IMR-90 (cell line): ENCODE results near the gene ZNF618.

Experiments used
- BHLHE40 ChIP-seq: fragments of 150-350 bp; IDR thresholded peaks from 2 replicates; pipeline ENCODE4 v1.6.1; 2016; ENCODE audit warnings: mild to moderate bottlenecking, low read depth, low read length
- CEBPB ChIP-seq: IDR thresholded peaks from 2 replicates; pipeline ENCODE4 v1.6.1; 2012; ENCODE audit warnings: low read depth, low read length, improper control_type of control experiment
- CHD1 ChIP-seq: IDR thresholded peaks from 2 replicates; pipeline ENCODE4 v1.6.1; 2012; ENCODE audit warnings: low read depth, low read length, improper control_type of control experiment
- MXI1 ChIP-seq: IDR thresholded peaks from 2 replicates; pipeline ENCODE4 v1.6.1; 2012; ENCODE audit warnings: low read depth, mild to moderate bottlenecking, low read length, moderate library complexity, borderline replicate concordance
- POLR2A ChIP-seq: IDR thresholded peaks from 2 replicates; pipeline ENCODE4 v1.6.1; 2012; ENCODE audit warnings: mild to moderate bottlenecking, low read depth, low read length
- RAD21 ChIP-seq: IDR thresholded peaks from 2 replicates; pipeline ENCODE4 v1.6.1; 2012; ENCODE audit warnings: low read length, improper control_type of control experiment
- RCOR1 ChIP-seq: IDR thresholded peaks from 2 replicates; pipeline ENCODE4 v1.6.1; 2012; ENCODE audit warnings: mild to moderate bottlenecking, low read length, improper control_type of control experiment; ENCODE audit not compliant: insufficient replicate concordance
- RFX5 ChIP-seq: IDR thresholded peaks from 2 replicates; pipeline ENCODE4 v1.8.0; 2012; ENCODE audit warnings: low read depth, mild to moderate bottlenecking, low read length, moderate library complexity
- SMC3 ChIP-seq: fragments of 150-350 bp; IDR thresholded peaks from 2 replicates; pipeline ENCODE4 v1.6.1; 2016; ENCODE audit warnings: low read depth, mild to moderate bottlenecking, antibody characterized with exemption, low read length, moderate library complexity
- USF2 ChIP-seq: fragments of 150-350 bp; IDR thresholded peaks from 2 replicates; pipeline ENCODE4 v1.6.1; 2017; ENCODE audit warnings: mild to moderate bottlenecking, antibody characterized with exemption, low read length, low read depth
- TF ChIP-seq, protein P1 (sequence below): conservative IDR thresholded peaks from 2 replicates; pipeline ENCODE4 v1.5.1; 2012; ENCODE audit warnings: mild to moderate bottlenecking, low read depth, low read length, improper control_type of control experiment

- TF ChIP-seq, protein P1, sequence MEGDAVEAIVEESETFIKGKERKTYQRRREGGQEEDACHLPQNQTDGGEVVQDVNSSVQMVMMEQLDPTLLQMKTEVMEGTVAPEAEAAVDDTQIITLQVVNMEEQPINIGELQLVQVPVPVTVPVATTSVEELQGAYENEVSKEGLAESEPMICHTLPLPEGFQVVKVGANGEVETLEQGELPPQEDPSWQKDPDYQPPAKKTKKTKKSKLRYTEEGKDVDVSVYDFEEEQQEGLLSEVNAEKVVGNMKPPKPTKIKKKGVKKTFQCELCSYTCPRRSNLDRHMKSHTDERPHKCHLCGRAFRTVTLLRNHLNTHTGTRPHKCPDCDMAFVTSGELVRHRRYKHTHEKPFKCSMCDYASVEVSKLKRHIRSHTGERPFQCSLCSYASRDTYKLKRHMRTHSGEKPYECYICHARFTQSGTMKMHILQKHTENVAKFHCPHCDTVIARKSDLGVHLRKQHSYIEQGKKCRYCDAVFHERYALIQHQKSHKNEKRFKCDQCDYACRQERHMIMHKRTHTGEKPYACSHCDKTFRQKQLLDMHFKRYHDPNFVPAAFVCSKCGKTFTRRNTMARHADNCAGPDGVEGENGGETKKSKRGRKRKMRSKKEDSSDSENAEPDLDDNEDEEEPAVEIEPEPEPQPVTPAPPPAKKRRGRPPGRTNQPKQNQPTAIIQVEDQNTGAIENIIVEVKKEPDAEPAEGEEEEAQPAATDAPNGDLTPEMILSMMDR, result no peak
- TF ChIP-seq POLR2A (no peak), BHLHE40 (no peak), CEBPB (no peak), MXI1 (no peak), USF2 (no peak), CHD1 (no peak), SMC3 (no peak), RFX5 (no peak), RAD21 (no peak), RCOR1 (no peak)
These were observed 76.6 kb downstream of the ZNF618 start for GRCh38 chr9:113952676-113953075.
